DMS53 treated with DMSO at 0.1 percent for 48 hours (cell line): ENCODE data around the gene TGM5.
"Not testable (repeated sequence)": the region's sequence is repeated elsewhere in the genome, so short reads cannot be mapped to it uniquely, and the experiment has no call there.

Experiments used
- DNase-seq: peaks from one replicate; lab custom pipeline; 2025; ENCODE audit not compliant: unreplicated experiment; lab: John Stamatoyannopoulos, UW

The TGM5 gene

DNA sequence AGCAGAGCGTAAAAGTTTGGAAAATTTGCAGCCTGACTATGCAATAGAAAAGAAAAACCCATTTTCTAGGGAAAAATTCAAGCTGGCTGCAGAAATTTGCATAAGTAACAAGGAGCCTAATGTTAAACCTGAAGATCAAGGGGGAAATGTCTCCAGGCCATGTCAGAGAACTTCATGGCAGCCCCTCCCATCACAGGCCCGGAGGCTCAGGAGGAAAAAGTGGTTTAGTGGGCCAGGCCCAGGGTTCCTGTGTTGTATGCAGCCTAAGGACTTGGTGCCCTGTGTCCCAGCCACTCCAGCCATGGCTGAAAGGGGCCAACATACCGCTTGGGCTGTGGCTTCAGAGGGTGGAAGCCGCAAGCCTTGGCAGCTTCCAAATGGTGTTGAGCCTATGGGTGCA, 68.2 kb downstream of the TGM5 start:
- not testable (repeated sequence) for DNase-seq

DNA sequence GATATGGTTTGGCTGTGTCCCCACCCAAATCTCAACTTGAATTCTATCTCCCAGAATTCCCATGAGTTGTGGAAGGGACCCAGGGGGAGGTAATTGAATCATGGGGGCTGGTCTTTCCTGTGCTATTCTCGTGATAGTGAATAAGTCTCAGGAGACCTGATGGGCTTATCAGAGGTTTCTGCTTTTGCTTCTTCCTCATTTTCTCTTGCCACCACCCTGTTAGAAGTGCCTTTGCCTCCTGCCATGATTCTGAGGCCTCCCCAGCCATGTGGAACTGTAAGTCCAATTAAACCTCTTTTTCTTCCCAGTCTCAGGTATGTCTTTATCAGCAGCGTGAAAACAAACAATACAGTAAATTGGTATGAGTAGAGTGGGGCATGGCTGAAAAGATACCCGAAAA, 69.0 kb downstream of the TGM5 start:
- not testable (repeated sequence) for DNase-seq

DNA sequence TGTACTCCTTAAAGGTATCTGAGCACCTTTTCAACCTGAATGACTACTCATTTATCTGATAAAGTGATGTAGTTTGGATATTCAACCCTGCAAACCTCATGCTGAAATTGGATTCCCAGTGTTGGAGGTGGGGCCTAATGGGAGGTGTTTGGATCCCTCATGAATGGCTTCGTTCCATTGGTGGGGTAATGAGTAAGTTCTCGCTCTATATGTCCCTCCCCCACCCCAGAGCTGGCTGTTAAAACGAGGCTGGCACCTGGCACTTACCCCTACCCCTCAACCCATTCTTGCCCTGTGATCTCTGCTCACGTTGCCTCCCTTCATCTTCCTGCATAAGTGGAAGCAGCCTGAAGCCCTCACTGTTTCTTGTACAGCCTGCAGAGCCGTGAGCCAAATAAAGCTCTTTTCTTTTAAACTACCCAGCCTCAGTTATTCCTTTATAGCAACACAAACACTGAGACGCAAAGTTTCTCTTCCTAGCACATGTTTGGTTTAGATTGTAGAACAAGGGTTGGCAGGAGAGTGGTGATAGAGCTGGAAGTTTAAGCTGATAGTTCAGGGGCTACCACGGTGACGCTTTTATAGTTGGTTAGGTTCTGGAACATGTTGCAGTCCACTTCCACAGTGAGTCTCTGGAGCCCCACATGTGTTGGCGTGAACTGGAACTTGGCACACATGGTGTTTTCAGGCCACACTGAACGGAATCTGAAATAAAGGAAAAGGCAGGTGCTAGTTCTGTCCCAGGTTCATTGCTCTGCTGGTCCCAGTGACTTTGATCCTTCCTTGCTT, 69.8 kb downstream of the TGM5 start:
- no peak for DNase-seq

DNA sequence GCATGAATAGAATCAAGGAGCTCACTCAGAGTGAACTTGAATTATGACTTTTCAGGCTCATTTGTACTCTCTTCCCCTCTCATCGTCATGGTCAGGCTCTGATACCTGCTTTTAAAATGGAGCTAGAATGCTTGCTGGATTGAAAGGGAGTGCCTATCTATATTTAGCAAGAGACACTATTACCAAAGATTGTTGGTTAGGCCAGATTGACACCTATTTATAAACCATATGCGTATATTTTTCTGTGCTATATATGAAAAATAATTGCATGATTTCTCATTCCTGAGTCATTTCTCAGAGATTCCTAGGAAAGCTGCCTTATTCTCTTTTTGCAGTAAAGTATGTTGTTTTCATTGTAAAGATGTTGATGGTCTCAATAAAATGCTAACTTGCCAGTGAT, 71.9 kb downstream of the TGM5 start:
- no peak for DNase-seq

DNA sequence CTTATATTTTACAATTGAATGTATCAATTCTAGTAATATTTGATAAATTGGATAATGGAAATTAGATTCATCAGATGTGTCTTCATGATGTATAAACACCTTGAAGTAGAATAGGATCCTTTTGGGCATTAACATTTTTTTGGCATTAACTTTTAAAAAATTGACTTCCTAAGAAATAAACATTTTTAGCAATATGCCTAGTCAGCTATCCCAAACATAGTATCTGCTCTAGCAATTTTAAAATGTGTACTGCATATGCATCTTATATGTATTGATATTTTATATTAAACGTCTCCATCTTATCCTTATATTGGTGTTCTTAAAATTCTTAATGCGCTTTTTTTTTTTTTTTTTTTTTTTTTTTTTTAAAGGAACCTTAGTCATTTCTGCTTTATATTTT, 73.0 kb downstream of the TGM5 start:
- DNase-seq: no peak

DNA sequence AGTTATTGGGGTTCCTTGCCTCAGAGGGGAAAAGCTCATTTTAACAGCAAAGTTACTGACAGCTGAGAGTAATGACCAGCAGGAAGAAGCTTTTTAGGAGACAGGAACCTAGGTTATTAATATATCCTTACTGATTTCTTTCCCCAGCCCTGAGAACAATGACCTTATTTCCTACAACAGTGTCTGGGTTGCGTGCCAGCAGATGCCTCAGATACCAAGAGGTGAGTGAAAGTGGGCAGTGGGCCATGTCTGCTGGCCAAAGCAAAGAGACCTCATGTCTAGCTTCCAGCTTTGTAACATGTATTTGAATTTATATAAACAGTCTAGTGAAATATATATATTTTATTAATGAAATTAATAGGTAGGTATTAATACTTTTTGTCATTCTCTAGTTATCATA, 76.5 kb downstream of the TGM5 start:
- no peak for DNase-seq

DNA sequence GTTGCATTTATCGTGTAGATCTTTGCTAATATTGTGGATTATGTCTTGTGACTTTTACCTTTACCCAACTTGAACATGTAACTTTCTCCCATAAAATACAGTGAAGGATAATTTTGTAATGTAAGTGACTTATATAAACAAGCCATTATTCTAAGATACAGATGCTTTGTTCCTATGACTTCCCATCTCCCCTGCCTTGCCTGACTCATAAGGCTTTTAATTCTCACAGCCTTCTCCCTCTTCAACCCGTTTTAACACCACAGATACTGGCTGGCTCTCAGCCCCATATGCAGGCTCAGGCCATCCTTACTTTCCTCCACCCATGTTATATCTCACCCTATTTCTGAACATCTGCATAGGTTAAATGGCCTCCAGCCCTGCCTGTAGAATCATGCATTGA, 77.4 kb downstream of the TGM5 start:
- DNase-seq: no peak

DNA sequence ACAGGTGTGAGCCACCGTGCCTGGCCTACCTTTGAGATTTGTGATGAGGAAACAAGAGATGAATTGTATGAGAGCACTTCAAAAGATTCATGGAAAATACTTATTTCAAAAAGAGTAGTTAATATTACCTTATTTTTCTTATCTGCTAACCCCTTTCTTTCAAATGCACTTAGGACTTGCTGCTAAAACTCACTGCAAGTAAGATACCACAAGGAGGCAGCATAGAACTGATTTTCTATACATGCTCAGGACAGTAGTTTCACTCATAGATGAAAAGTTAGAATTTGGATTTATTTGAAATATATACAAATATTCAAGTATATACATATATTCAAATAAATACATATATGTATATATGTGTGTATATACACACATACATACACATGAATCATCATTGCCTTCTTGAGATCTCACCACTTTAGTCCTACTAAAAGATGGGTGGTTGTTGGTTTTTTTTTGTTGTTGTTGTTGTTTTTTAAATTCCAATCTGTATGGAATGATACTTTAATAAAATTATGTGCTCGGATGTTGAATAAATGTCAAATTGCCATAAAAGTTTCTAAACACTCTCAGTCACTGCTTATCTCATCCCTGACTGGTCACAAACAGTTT, 79.1 kb downstream of the TGM5 start:
- DNase-seq: peak; percentile 24

DNA sequence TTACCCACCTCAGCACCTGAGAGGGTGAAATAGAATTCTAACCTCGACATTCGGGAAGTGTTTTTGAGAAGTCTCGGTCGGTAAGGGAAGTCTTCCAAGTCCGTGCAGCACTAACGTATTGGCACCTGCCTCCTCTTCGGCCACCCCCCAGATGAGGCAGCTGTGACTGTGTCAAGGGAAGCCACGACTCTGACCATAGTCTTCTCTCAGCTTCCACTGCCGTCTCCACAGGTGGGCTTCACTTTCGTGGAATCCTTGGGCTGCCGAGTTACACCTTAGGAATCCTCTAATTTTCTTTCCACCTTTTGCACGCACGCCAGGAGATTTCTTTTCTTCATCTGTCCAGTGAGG, 80.8 kb downstream of the TGM5 start:
- DNase-seq: peak; percentile 15

DNA sequence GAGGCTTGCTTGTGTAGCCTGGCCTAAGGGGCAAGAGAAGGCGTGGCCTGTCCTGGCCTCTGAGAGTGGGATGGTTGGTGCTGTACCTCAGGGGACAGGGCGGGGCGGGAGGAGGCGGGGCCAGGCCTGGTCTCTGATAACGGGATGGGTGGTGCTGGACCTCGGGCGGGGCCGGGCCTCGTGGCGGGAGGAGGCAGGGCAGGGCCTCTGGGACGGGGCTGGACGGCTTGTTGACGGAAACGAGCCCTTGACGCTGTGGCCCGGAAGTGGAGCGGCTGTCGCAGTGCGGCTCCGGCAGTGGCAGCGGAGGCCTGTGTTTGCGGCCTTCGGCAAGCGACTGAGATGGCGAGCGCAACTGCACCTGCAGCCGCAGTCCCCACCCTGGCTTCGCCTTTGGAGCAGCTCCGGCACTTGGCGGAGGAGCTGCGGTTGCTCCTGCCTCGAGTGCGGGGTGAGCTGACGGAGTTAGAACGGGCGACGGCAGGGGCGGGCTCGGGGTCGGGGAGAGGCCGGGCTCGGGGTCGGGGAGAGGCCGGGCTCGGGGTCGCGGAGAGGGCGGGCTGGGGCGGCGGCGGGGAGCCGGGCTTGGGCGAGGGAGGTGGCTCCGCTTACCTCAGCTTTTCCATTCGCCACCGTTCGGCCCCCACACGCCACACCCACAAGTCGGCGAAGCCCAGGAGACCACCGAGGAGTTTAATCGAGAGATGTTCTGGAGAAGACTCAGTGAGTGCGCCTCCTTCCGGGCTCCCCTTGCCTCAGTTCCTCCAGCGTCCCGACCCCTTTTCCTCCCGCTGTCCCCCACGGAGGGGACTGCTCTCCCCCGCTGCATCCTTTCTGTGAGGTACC, 81.3 kb downstream of the TGM5 start, which contains the start of gene CCNDBP1:
Gene CCNDBP1 (plus strand): TSS at position 247 of the 846 bp plus-strand sequence. CDS start 96 bp downstream, at position 343.
- DNase-seq: peak; percentile 79

DNA sequence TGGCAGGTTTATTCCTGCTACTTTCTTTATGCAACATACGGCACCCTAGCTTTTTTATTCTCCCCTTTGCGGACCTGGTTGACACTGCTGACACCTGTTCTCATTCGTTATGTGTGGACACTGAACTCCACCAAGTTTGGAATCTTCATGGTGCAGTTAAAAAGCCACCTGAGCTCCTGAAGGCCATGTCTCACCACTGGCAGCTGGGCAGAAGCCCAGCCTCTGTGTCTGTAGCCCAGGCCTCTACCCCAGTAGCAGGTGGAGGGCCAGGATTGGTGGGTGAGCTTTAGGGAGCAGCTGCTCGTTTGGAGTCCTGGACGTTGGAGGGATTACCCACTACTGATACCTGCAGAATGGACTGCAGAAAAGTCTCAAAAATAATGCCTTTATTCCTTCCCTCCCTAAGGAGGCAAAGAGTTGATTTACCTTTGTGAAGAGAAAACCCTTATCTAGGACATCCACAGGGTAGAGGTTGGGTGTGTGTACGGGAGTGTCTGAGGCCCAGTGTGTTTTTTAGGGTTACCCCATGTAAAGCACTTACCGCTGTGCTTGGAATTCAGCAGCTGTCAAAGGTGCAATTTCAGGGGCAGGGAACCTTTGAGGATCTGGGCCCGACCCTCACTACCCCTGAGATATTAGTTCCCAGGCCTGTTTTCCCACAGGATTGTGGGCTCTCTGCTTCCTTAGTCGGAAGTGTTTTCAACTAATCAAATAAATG, 82.2 kb downstream of the TGM5 start:
- no peak for DNase-seq

DNA sequence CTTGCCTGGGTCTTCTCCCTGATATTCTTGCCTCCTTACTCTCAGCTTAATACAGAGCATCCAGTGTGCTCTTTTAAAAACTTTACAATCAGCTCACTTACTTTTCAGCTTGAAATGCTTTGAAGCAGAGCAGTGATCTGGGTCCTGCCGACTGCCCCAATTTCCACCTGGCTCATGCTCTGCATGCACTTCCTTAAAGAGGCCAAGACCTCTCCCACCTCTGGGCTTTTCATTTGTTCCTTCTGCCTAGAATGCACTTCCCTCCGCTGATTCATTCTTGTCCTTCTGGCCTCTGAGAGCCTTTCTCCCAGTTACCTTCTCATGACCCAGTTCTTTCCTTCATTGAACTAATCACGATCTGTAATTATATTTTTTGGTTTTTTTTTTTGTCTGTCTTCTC, 83.5 kb downstream of the TGM5 start:
- no peak for DNase-seq
